ENCODE results near the gene COA1. TPM values are rescaled to one million over a fixed set of nuclear protein-coding genes. Genes with fewer than 3 reads are reported as not detected.

The COA1 gene
- total and polyA plus RNA-seq, 9 of the 15 experiments (the other 6 are each of a cell fraction or from before 2014, with no cell fraction given): 98.9 to 463 (median 181) TPM

GRCh38 chr7:43756368-43757072, 27.2 kb upstream of the COA1 start (continued):
- TF ChIP-seq HINFP (tag; conservative IDR thresholded peaks at IDR 0.05; ENCODE audit: low read depth) (no peak), MYNN (IDR thresholded peaks at IDR 0.05) (no peak), MYNN (CRISPR knock-in tag; IDR thresholded peaks at IDR 0.05) (no peak), ZNF395 (CRISPR knock-in tag; IDR thresholded peaks at IDR 0.05) (no peak), HMG20A (CRISPR knock-in tag; conservative IDR thresholded peaks at IDR 0.05) (no peak), PURB (CRISPR knock-in tag; IDR thresholded peaks at IDR 0.05; ENCODE audit: low read depth) (no peak), GABPB2 (CRISPR knock-in tag; conservative IDR thresholded peaks at IDR 0.05) (no peak), BCL6 (CRISPR knock-in tag; IDR thresholded peaks at IDR 0.05) (no peak), TSHZ1 (CRISPR knock-in tag; IDR thresholded peaks at IDR 0.05) (no peak), SMARCE1 (IDR thresholded peaks at IDR 0.05) (peak; percentile 81), KHSRP (IDR thresholded peaks at IDR 0.05) (no peak), NCOA1 (IDR thresholded peaks at IDR 0.05; ENCODE audit: low read depth) (peak; percentile 57; the same call in 1 of the 2 replicates), CHAMP1 (IDR thresholded peaks at IDR 0.05) (no peak), THRA (IDR thresholded peaks at IDR 0.05) (no peak), SOX6 (IDR thresholded peaks at IDR 0.05) (peak; percentile 80), NR0B1 (IDR thresholded peaks at IDR 0.05; ENCODE audit: partially characterized antibody) (no peak)
